Liver (tissue), 3 donors: Measurements from ENCODE around the gene RGS2.

Experiments
- ATF3 ChIP-seq: IDR thresholded peaks from 2 replicates; pipeline ENCODE4 v1.6.1; 2016; ENCODE audit warnings: antibody characterized with exemption
- EGR1 ChIP-seq, 2 donors: IDR thresholded peaks; 2 replicates each; pipeline ENCODE4 v1.6.1; 2016 to 2018; ENCODE audit warnings: antibody characterized with exemption in 2 of 2, low read depth in 2 of 2
- GABPA ChIP-seq, 2 donors: IDR thresholded peaks in 1 of 2; conservative IDR thresholded peaks in 1 of 2; 2 replicates each; pipeline ENCODE4 v1.6.1; 2016; ENCODE audit warnings: antibody characterized with exemption in 2 of 2, mild to moderate bottlenecking in 1 of 2, moderate library complexity in 1 of 2
- HNF4A ChIP-seq, 2 donors: conservative IDR thresholded peaks; 2 replicates each; pipeline ENCODE4 v1.6.1; 2016; ENCODE audit warnings: antibody characterized with exemption in 2 of 2, mild to moderate bottlenecking in 2 of 2
- JUND ChIP-seq, 2 donors: IDR thresholded peaks; 2 replicates each; pipeline ENCODE4 v1.6.1; 2016; ENCODE audit warnings: antibody characterized with exemption in 2 of 2
- RAD21 ChIP-seq, 2 donors: IDR thresholded peaks; 2 replicates each; pipeline ENCODE4 v1.6.1; 2016; ENCODE audit warnings: antibody characterized with exemption in 2 of 2, mild to moderate bottlenecking in 2 of 2
- REST ChIP-seq: IDR thresholded peaks from 2 replicates; pipeline ENCODE4 v1.6.1; 2016; ENCODE audit warnings: antibody characterized with exemption, mild to moderate bottlenecking
- RXRA ChIP-seq, 2 donors: IDR thresholded peaks; 2 replicates each; pipeline ENCODE4 v1.6.1; 2017 to 2018; ENCODE audit warnings: antibody characterized with exemption in 2 of 2, mild to moderate bottlenecking in 1 of 2
- TAF1 ChIP-seq: conservative IDR thresholded peaks from 2 replicates; pipeline ENCODE4 v1.6.1; 2016; ENCODE audit warnings: antibody characterized with exemption, mild to moderate bottlenecking
- YY1 ChIP-seq: IDR thresholded peaks from 2 replicates; pipeline ENCODE4 v1.6.1; 2016; ENCODE audit warnings: antibody characterized with exemption, mild to moderate bottlenecking
- TF ChIP-seq, protein P1 (sequence below): fragments of 150-350 bp; IDR thresholded peaks from 2 replicates; pipeline ENCODE4 v1.5.1; 2017; ENCODE audit warnings: improper control_type of control experiment, low read depth, low read length; ENCODE audit not compliant: missing input control
- TF ChIP-seq, protein P2 (sequence below): IDR thresholded peaks from 2 replicates; pipeline ENCODE4 v1.6.1; 2016; ENCODE audit warnings: antibody characterized with exemption
- donor health status: healthy.
- donor health status: healthy.

GRCh38 chr1:192811594-192812239 lies 2.9 kb downstream of the RGS2 start:
- TF ChIP-seq, protein P1, sequence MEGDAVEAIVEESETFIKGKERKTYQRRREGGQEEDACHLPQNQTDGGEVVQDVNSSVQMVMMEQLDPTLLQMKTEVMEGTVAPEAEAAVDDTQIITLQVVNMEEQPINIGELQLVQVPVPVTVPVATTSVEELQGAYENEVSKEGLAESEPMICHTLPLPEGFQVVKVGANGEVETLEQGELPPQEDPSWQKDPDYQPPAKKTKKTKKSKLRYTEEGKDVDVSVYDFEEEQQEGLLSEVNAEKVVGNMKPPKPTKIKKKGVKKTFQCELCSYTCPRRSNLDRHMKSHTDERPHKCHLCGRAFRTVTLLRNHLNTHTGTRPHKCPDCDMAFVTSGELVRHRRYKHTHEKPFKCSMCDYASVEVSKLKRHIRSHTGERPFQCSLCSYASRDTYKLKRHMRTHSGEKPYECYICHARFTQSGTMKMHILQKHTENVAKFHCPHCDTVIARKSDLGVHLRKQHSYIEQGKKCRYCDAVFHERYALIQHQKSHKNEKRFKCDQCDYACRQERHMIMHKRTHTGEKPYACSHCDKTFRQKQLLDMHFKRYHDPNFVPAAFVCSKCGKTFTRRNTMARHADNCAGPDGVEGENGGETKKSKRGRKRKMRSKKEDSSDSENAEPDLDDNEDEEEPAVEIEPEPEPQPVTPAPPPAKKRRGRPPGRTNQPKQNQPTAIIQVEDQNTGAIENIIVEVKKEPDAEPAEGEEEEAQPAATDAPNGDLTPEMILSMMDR: no peak
- TF ChIP-seq YY1 (no peak), REST (no peak), TAF1 (no peak), ATF3 (no peak), EGR1 (IDR thresholded peaks at IDR 0.05; ENCODE audit: low read depth in 2 of 2) (no peak), GABPA (IDR thresholded peaks at IDR 0.05 in 1 of 2, conservative IDR thresholded peaks at IDR 0.05 in 1 of 2) (no peak), HNF4A (conservative IDR thresholded peaks at IDR 0.05) (no peak), JUND (IDR thresholded peaks at IDR 0.05) (no peak), RAD21 (IDR thresholded peaks at IDR 0.05) (no peak), RXRA (IDR thresholded peaks at IDR 0.05) (no peak)
- TF ChIP-seq, protein P2, sequence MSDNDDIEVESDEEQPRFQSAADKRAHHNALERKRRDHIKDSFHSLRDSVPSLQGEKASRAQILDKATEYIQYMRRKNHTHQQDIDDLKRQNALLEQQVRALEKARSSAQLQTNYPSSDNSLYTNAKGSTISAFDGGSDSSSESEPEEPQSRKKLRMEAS: no peak
